Measurements from ENCODE around the gene TMEM260. TPM values are rescaled to one million over a fixed set of nuclear protein-coding genes. Genes with fewer than 3 reads are reported as not detected.
A peak's percentile ranks its signal among the peaks of the same experiment; 100 is the strongest.

TMEM260 gene
- 10 to 100 TPM in 1 of 3 donors, 1 to 10 TPM in 2; 6.8 to 10.1 (median 8.8) TPM for total RNA-seq

DNA sequence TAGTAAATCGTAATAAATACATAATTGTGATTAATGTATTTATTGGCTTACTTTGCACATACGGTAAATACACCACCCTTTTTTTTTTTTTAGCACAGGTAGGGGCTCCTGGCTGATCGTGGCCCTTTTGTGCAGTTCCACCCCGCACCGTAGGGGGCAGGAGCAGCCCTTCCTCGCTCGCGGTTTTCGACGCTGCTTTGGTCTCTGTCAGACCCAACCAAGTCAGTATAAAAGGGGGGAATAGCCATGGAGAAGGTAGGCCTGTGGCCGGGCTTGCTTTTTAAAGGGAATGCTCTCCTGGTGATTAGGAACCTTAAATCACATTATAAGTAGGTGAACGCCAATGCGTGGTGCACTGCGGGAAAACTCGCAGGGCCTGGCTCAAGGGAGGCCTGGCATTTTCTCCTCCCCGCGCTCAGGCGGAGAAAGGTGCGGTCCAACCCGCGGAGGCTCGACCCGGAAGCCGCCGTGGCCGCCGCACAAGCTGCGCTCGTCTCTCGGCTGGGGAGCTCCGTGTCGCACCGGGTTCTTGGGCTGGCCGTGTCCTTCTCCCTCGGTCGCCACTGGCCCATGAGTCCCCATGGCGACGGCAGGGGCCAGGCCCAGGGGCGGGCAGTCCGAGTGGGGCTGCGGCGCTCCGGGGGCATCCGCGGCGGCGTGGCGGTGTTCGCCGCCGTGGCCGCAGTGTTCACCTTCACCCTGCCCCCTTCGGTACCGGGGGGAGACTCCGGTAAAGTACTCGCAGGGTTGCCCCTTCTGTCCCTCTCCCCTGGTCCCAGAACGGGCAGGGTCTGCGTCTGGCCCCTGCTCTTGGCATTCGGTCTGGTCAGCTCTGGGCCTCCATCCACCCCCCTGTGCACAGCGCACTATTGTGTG is at the start of gene TMEM260:
TSS of gene TMEM260 (plus strand) at position 454 of the 876 bp plus-strand sequence. CDS start at position 571, 117 bp downstream.
- peak; percentile 89 for DNase-seq
- H3K36me3 Mint-ChIP-seq (ENCODE audit: insufficient read depth), result peaks cover 2% of the 10 kb centered on the region
- peak; percentile 91 to 92 for ATAC-seq
- no peaks in the 10 kb centered on the region for H3K9me3 Mint-ChIP-seq
- H3K27me3 Mint-ChIP-seq (ENCODE audit: low read depth), result no peaks in the 10 kb centered on the region
- peak within 1 kb of the TSS; percentile 91 for H3K4me3 Mint-ChIP-seq
- H3K4me1 Mint-ChIP-seq (ENCODE audit: low read depth), result peaks cover 44% of the 10 kb centered on the region

DNA sequence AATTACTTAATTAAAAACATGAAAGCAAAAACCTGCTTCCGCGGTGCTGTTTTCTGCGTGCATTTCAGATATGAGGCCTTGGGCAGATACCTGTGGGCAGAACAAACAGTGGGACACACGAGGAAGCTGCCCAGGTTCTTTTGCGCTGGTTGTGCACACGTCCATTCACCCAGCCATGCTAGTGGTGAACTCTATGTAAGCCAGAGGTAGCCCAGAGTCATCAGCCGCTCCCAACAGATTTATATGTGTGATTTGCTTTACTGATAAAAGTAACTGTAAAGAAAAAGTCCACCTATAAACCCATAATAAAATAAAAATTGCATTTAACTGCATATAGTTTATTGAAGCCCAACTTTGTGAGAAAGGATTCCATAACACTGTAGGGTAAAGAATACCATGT is 47.1 kb upstream of the TMEM260 start:
- ATAC-seq (no peak), DNase-seq (no peak)
- Mint-ChIP-seq H3K27me3 (ENCODE audit: low read depth) (peaks cover 9% of the 10 kb centered on the region), H3K4me3 (no peak overlapping the region), H3K4me1 (ENCODE audit: low read depth) (no peaks in the 10 kb centered on the region), H3K36me3 (ENCODE audit: insufficient read depth) (no peaks in the 10 kb centered on the region), H3K9me3 (no peaks in the 10 kb centered on the region)

- Mint-ChIP-seq H3K4me3 (no peak overlapping the region), H3K36me3 (ENCODE audit: insufficient read depth) (no peaks in the 10 kb centered on the region), H3K9me3 (no peaks in the 10 kb centered on the region), H3K27me3 (ENCODE audit: low read depth) (peaks cover 9% of the 10 kb centered on the region), H3K4me1 (ENCODE audit: low read depth) (no peaks in the 10 kb centered on the region)
- ATAC-seq (no peak), DNase-seq (no peak)
Observed at GRCh38 chr14:56534656-56535055, 44.9 kb upstream of the TMEM260 start.

DNA sequence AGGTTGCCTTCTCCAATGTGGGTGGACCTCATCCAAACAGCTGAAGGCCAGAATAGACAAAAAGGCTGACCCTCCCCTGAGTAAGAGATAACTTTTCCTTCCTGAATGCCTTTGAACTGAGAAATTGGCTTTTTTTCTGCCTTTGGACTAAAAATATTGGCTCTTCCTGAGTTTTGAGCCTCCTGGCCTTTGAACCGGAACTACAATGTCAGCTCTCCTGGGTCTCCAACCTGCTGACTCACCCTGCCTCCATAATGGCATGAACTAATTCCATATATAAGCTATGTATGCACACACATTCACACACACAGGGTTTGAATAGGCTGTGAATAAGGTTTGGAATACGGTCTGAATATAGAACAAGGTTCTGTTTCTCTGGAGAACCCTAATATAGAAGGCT is 39.7 kb upstream of the TMEM260 start:
- H3K4me1 Mint-ChIP-seq (ENCODE audit: low read depth), result no peaks in the 10 kb centered on the region
- H3K27me3 Mint-ChIP-seq (ENCODE audit: low read depth), result peaks cover 4% of the 10 kb centered on the region
- no peaks in the 10 kb centered on the region for H3K9me3 Mint-ChIP-seq
- no peaks in the 10 kb centered on the region for H3K36me3 Mint-ChIP-seq (ENCODE audit: insufficient read depth)
- no peak for ATAC-seq
- DNase-seq, result no peak
- no peak overlapping the region for H3K4me3 Mint-ChIP-seq

DNA sequence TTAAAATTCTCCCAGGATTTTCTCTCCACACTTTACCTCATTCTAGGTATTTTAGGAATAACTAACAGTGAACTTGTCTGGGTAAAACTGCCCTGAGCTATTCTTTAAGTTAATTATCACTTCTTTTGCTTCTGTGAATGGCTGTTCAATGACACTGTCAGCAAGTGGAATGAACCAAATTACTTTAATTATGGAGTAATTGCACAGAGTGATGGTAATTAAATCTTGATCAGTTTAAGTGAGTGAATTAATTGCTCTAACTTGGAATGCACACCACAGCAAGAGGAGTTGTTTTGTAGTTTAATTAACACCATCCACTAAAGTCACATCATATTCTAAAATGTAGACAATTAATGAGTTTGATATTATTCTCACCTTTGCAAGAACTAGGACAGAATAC is 36.2 kb upstream of the TMEM260 start:
- Mint-ChIP-seq H3K36me3 (ENCODE audit: insufficient read depth) (no peaks in the 10 kb centered on the region), H3K9me3 (no peaks in the 10 kb centered on the region), H3K4me3 (no peak overlapping the region), H3K4me1 (ENCODE audit: low read depth) (no peaks in the 10 kb centered on the region), H3K27me3 (ENCODE audit: low read depth) (no peaks in the 10 kb centered on the region)
- DNase-seq (no peak), ATAC-seq (no peak)

DNA sequence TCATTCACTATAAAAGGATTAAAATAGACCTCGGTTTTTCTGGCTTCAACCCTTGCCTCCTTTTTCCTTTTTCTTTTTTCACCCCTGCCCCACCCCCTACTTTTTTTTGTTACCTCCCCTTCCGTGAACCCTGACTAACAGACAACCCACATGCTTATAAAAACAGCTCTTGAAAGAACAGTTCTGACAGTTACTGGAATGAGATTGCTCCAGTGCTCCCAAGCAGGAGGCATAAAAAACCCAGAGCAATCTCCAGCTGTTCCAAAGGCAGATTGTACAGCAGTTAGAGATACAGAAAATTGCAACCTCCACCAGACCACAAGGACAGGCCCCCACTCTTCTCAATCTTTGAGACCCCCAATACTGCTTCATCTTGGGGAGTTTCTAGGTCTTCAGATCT is 29.9 kb upstream of the TMEM260 start:
- peaks cover 6% of the 10 kb centered on the region for H3K27me3 Mint-ChIP-seq (ENCODE audit: low read depth)
- no peak overlapping the region for H3K4me3 Mint-ChIP-seq

DNA sequence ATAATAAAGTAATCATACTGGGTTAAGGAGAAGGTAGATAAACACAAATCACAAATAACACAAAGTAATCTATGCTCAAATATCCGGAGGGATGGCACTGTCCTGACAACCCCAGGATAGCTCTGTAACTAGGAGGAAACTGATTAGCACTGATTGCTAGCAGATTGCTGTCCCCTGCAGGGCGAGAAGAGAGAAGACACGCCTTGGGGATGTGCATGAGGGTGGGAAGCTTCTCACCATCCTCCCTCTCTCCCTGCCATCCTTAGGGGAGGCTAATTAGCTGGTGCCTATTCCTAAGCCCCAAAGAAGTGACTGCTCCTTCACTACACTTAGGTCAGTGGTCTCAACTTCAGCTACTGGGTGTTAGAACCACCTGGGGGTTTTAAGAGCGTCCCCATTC is 27.0 kb upstream of the TMEM260 start:
- peaks cover 16% of the 10 kb centered on the region for H3K27me3 Mint-ChIP-seq (ENCODE audit: low read depth)
- DNase-seq (no peak), ATAC-seq (no peak)
- no peaks in the 10 kb centered on the region for H3K4me1 Mint-ChIP-seq (ENCODE audit: low read depth)
- no peak overlapping the region for H3K4me3 Mint-ChIP-seq
- H3K9me3 Mint-ChIP-seq, result no peaks in the 10 kb centered on the region
- H3K36me3 Mint-ChIP-seq (ENCODE audit: insufficient read depth), result no peaks in the 10 kb centered on the region

More for the DNA sequence above, 29.9 kb upstream of the TMEM260 start:
- ATAC-seq (no peak), DNase-seq (no peak)
- no peaks in the 10 kb centered on the region for H3K9me3 Mint-ChIP-seq
- H3K36me3 Mint-ChIP-seq (ENCODE audit: insufficient read depth), result no peaks in the 10 kb centered on the region
- H3K4me1 Mint-ChIP-seq (ENCODE audit: low read depth), result no peaks in the 10 kb centered on the region

DNA sequence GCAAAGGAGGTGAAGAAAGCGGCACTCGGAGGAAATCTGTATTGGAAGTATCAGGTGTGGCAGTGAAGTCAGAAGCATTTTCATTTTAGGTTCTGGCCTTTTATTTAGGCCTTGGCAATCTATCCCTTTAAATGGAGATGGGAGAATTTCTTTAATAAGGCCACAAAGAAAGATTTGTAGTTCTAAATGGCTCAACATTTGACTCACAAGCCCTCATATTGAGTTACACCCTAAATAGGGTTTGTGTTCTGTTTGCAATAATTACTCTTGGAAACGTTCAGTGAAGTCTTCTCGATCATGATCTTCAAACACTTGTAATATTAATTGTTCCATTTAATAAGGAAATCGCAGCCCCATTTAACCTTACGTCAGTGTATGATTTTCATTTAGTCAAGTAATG is 25.3 kb upstream of the TMEM260 start:
- H3K36me3 Mint-ChIP-seq (ENCODE audit: insufficient read depth), result no peaks in the 10 kb centered on the region
- no peaks in the 10 kb centered on the region for H3K9me3 Mint-ChIP-seq
- H3K27me3 Mint-ChIP-seq (ENCODE audit: low read depth), result peaks cover 24% of the 10 kb centered on the region
- ATAC-seq, result no peak
- no peak for DNase-seq
- no peak overlapping the region for H3K4me3 Mint-ChIP-seq
- no peaks in the 10 kb centered on the region for H3K4me1 Mint-ChIP-seq (ENCODE audit: low read depth)

GRCh38 chr14:56555921-56556570 is 23.6 kb upstream of the TMEM260 start:
- H3K36me3 Mint-ChIP-seq (ENCODE audit: insufficient read depth), result no peaks in the 10 kb centered on the region

GRCh38 chr14:56559182-56559581 is 20.4 kb upstream of the TMEM260 start:
- Mint-ChIP-seq H3K27me3 (ENCODE audit: low read depth) (peaks cover 42% of the 10 kb centered on the region), H3K4me3 (no peak overlapping the region), H3K36me3 (ENCODE audit: insufficient read depth) (no peaks in the 10 kb centered on the region), H3K9me3 (peaks cover 11% of the 10 kb centered on the region), H3K4me1 (ENCODE audit: low read depth) (no peaks in the 10 kb centered on the region)
- DNase-seq (no peak), ATAC-seq (no peak)

More at GRCh38 chr14:56555921-56556570, 23.6 kb upstream of the TMEM260 start:
- no peak overlapping the region for H3K4me3 Mint-ChIP-seq
- DNase-seq (no peak), ATAC-seq (no peak)
- H3K4me1 Mint-ChIP-seq (ENCODE audit: low read depth), result no peaks in the 10 kb centered on the region
- peaks cover 25% of the 10 kb centered on the region for H3K27me3 Mint-ChIP-seq (ENCODE audit: low read depth)
- H3K9me3 Mint-ChIP-seq, result no peaks in the 10 kb centered on the region

- H3K4me1 Mint-ChIP-seq (ENCODE audit: low read depth), result no peaks in the 10 kb centered on the region
- ATAC-seq (no peak), DNase-seq (no peak)
- H3K4me3 Mint-ChIP-seq, result no peak overlapping the region
- no peaks in the 10 kb centered on the region for H3K36me3 Mint-ChIP-seq (ENCODE audit: insufficient read depth)
- H3K9me3 Mint-ChIP-seq, result peaks cover 11% of the 10 kb centered on the region
- peaks cover 46% of the 10 kb centered on the region for H3K27me3 Mint-ChIP-seq (ENCODE audit: low read depth)
Observed at GRCh38 chr14:56561606-56562005, 18.0 kb upstream of the TMEM260 start.

DNA sequence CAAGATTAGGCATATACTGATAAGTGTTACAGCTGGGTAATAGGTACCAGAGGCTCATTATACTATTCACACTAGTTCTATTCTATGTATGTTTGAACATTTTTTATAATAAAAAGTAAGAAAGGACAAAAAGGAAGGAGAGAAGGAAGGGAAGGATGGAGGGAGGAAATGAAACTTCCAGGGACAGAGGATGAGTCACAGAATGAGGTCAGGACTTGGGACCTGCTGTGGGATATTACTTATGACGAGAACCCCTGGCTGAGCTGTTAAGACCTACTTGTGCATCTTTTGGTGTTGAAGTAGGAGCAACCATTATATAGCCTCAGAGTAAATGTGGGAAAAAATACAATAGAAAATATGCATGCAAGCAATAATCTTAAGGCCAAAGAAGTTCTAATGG is 16.7 kb upstream of the TMEM260 start:
- Mint-ChIP-seq H3K27me3 (ENCODE audit: low read depth) (peaks cover 34% of the 10 kb centered on the region), H3K4me1 (ENCODE audit: low read depth) (no peaks in the 10 kb centered on the region), H3K4me3 (no peak overlapping the region), H3K9me3 (peaks cover 11% of the 10 kb centered on the region), H3K36me3 (ENCODE audit: insufficient read depth) (no peaks in the 10 kb centered on the region)
- no peak for DNase-seq
- ATAC-seq, result no peak

DNA sequence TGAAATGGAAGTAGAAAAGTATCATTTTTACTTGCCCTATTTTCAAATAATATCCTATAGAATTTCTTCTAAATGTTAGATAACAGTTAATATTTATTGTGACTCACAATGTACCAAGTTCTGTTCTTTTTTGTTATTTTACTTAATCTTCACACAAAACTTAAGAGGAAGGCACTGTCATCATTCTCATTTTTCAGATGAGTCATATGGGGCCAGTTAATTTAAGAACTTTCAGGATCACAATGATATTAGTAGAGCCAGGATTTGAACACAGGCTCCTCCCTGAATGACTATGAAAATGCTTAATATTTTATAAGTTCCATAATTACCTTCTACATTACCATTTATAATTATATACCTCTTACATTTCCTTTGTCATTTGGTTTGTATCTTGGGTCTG is 10.4 kb upstream of the TMEM260 start:
- Mint-ChIP-seq H3K27me3 (ENCODE audit: low read depth) (peaks cover 16% of the 10 kb centered on the region), H3K9me3 (no peaks in the 10 kb centered on the region), H3K4me3 (no peak overlapping the region), H3K36me3 (ENCODE audit: insufficient read depth) (no peaks in the 10 kb centered on the region), H3K4me1 (ENCODE audit: low read depth) (no peaks in the 10 kb centered on the region)
- no peak for ATAC-seq
- DNase-seq, result no peak

GRCh38 chr14:56570295-56570694 is 9.3 kb upstream of the TMEM260 start:
- Mint-ChIP-seq H3K4me1 (ENCODE audit: low read depth) (no peaks in the 10 kb centered on the region), H3K9me3 (no peaks in the 10 kb centered on the region), H3K27me3 (ENCODE audit: low read depth) (peaks cover 14% of the 10 kb centered on the region), H3K36me3 (ENCODE audit: insufficient read depth) (no peaks in the 10 kb centered on the region), H3K4me3 (no peak overlapping the region)
- no peak for ATAC-seq
- DNase-seq, result no peak

- Mint-ChIP-seq H3K27me3 (ENCODE audit: low read depth) (no peaks in the 10 kb centered on the region), H3K36me3 (ENCODE audit: insufficient read depth) (peaks cover 2% of the 10 kb centered on the region), H3K4me3 (peak overlapping the region; percentile 91), H3K4me1 (ENCODE audit: low read depth) (peaks cover 46% of the 10 kb centered on the region), H3K9me3 (no peaks in the 10 kb centered on the region)
- no peak for ATAC-seq
- DNase-seq, result no peak
Observed at GRCh38 chr14:56580221-56580711, 668 bp downstream of the TMEM260 start.

Data from activated T-cell treated with anti-CD3 and anti-CD28 coated beads, Interleukin-2, amount 50 U/mL, for 4 hours (primary cell).